GM18499 (cell line): Measurements from ENCODE around the gene MTARC2.
"Not testable (repeated sequence)": the region's sequence is repeated elsewhere in the genome, so short reads cannot be mapped to it uniquely, and the experiment has no call there.

ENCODE experiments used
- ATAC-seq: cut with Tn5 transposase; IDR thresholded peaks from one replicate; pipeline ENCODE4 v1.9.1; 2021; ENCODE audit warnings: moderate number of reproducible peaks; ENCODE audit not compliant: insufficient read depth, unreplicated experiment

The MTARC2 gene

GRCh38 chr1:220730486-220730885, 17.6 kb upstream of the MTARC2 start:
- ATAC-seq: no peak

DNA sequence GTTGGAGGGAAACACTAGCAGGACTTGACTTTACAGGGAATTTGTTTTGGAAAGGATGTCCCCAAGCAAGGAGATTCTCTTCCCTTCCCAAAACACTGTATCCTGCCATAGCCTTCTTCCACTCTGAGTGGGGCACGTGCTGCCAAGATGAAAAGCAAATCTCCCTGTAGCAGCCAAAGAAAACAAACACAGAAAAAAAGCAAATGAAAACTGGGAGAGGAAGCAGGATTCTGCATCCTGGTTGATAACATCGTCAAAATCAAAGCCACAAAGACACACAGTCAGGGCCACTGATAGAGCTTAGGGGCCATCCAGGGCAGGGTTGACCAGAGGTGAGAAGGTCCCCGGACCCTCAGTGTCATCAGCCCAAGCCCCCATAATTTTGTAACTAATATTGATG, 16.0 kb upstream of the MTARC2 start:
- no peak for ATAC-seq

DNA sequence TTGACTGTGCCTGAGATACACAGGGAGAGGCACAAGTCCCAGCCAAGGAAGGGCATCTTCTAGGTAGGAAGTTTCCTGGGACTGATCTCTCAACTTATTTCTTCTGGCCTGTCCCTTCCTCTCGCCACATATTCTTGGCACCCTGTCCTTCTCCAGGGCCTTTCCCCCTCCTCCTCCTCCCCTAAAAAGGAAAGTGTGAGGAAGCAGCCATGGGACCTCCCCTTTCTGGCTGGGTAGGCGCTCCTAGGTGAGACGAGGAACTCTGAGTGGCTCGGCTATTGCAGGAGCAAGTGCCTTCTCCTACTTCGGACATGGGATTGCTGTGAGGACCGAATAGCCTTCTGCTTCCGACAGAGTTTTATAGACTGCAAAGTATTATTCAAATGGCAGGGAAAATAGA, 15.5 kb upstream of the MTARC2 start:
- ATAC-seq: no peak

- no peak for ATAC-seq
These were observed 15.0 kb upstream of the MTARC2 start for GRCh38 chr1:220733086-220733601.

- ATAC-seq: no peak
These were observed 13.4 kb upstream of the MTARC2 start for GRCh38 chr1:220734571-220735326.

GRCh38 chr1:220736283-220736682, 11.8 kb upstream of the MTARC2 start:
- ATAC-seq: not testable (repeated sequence)

- ATAC-seq: no peak
These were observed 6.8 kb upstream of the MTARC2 start for GRCh38 chr1:220741349-220741748.

DNA sequence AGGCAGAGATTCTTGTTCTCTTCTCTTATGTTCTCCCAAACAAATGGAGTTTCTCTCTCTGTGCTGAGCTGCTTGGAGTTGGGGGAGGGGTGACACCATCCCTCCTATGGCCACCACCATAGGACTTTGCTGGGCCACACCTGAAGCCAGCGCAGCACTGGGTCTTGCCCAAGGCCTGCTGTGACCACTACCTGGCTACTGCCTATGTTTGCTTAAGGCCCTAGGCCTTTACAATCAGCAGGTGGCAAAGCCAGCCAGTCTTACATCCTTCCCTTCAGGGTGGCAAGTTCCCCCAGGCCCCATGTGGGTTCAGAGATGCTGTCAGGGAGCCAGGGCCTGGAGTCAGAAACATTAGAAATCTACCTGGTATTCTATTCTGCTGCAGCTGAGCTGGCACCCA, 6.3 kb upstream of the MTARC2 start:
- no peak for ATAC-seq

GRCh38 chr1:220742520-220742919, 5.6 kb upstream of the MTARC2 start:
- ATAC-seq: no peak

- ATAC-seq: no peak
These were observed 1.3 kb upstream of the MTARC2 start for GRCh38 chr1:220746851-220747250.

- ATAC-seq: no peak
These were observed 559 bp upstream of the MTARC2 start for GRCh38 chr1:220747437-220748088.

- no peak for ATAC-seq
These were observed 814 bp downstream of the MTARC2 start for GRCh38 chr1:220748936-220749335.

GRCh38 chr1:220750131-220750515, 2.0 kb downstream of the MTARC2 start:
- no peak for ATAC-seq

DNA sequence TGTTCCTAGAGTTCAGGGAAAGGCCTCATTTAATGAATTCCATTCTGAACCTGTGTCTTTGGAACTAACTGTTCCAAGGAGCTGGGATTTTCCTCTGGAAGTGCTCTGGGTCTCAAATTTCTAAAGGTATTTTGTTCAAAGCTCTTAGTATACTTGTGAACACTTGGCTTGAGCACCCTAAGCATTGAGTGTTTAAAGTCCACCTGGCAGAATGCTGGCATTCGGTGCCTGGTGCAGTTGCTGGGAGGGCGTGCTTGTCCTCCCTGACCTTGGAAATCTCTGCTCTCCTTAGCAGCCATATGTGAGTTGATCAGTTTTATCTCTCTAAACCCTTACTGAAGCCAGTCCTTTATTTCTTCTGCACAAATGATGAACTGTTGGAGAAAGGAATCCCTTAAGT, 3.0 kb downstream of the MTARC2 start:
- ATAC-seq: no peak

- no peak for ATAC-seq
These were observed 6.2 kb downstream of the MTARC2 start for GRCh38 chr1:220754212-220754917.

DNA sequence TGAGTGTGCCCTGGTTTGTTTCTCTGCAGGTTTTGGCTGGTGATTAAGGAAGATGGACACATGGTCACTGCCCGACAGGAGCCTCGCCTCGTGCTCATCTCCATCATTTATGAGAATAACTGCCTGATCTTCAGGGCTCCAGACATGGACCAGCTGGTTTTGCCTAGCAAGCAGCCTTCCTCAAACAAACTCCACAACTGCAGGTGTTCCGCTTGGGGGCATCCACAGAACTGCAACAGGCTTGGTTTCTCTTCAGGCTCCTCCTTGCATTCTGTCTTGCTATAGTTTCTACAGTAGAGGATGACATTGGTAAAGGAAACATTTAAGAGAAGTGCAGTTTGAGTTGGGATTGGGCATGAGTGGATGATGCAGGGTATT, 6.8 kb downstream of the MTARC2 start:
- ATAC-seq: no peak

GRCh38 chr1:220755309-220755708, 7.2 kb downstream of the MTARC2 start:
- no peak for ATAC-seq

DNA sequence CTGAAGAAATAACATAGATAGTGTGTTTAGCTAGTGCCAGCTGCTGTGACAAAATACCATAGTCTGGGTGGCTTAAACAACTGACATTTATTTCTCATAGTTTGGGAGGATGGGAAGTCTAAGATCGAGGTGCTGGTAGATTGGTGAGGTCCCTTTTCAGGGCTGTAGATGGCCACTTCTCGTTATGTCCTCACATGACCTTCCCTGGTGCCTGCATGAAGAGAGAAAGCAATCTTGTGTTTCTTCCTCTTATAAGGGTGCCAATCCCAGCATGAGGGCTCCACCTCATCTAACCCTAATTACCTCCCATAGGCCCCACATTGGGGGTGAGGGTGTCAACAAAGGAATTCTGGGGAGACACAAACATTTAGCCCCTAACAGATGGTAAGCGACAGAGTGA, 9.3 kb downstream of the MTARC2 start:
- no peak for ATAC-seq

GRCh38 chr1:220759147-220759546, 11.0 kb downstream of the MTARC2 start:
- no peak for ATAC-seq

- ATAC-seq: no peak
These were observed 13.7 kb downstream of the MTARC2 start for GRCh38 chr1:220761688-220762427.

DNA sequence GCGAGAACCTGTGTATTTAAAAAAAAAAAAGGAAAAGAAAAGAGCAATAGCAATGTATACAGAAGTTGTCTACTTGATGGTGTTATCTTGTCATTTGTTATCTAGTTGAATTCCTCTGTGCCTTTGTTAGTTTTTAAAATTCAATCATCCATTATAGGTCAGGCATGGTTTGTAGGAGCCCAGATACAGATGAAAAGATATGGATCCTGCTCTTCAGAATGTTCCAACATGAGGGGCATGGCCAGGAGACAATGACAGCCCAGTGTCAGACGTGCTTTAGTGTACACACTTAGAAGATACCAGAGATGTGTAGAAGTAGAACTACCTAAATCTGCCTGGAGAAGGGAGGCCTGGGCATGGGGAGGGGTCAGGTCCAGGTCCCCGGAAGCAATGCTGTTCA, 16.6 kb downstream of the MTARC2 start:
- ATAC-seq: no peak
